ENCODE results near the gene CEP152.
"Not testable (repeated sequence)": the region's sequence is repeated elsewhere in the genome, so short reads cannot be mapped to it uniquely, and the experiment has no call there.

CEP152 gene, protein sequence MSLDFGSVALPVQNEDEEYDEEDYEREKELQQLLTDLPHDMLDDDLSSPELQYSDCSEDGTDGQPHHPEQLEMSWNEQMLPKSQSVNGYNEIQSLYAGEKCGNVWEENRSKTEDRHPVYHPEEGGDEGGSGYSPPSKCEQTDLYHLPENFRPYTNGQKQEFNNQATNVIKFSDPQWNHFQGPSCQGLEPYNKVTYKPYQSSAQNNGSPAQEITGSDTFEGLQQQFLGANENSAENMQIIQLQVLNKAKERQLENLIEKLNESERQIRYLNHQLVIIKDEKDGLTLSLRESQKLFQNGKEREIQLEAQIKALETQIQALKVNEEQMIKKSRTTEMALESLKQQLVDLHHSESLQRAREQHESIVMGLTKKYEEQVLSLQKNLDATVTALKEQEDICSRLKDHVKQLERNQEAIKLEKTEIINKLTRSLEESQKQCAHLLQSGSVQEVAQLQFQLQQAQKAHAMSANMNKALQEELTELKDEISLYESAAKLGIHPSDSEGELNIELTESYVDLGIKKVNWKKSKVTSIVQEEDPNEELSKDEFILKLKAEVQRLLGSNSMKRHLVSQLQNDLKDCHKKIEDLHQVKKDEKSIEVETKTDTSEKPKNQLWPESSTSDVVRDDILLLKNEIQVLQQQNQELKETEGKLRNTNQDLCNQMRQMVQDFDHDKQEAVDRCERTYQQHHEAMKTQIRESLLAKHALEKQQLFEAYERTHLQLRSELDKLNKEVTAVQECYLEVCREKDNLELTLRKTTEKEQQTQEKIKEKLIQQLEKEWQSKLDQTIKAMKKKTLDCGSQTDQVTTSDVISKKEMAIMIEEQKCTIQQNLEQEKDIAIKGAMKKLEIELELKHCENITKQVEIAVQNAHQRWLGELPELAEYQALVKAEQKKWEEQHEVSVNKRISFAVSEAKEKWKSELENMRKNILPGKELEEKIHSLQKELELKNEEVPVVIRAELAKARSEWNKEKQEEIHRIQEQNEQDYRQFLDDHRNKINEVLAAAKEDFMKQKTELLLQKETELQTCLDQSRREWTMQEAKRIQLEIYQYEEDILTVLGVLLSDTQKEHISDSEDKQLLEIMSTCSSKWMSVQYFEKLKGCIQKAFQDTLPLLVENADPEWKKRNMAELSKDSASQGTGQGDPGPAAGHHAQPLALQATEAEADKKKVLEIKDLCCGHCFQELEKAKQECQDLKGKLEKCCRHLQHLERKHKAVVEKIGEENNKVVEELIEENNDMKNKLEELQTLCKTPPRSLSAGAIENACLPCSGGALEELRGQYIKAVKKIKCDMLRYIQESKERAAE (N-terminal part only)

DNA sequence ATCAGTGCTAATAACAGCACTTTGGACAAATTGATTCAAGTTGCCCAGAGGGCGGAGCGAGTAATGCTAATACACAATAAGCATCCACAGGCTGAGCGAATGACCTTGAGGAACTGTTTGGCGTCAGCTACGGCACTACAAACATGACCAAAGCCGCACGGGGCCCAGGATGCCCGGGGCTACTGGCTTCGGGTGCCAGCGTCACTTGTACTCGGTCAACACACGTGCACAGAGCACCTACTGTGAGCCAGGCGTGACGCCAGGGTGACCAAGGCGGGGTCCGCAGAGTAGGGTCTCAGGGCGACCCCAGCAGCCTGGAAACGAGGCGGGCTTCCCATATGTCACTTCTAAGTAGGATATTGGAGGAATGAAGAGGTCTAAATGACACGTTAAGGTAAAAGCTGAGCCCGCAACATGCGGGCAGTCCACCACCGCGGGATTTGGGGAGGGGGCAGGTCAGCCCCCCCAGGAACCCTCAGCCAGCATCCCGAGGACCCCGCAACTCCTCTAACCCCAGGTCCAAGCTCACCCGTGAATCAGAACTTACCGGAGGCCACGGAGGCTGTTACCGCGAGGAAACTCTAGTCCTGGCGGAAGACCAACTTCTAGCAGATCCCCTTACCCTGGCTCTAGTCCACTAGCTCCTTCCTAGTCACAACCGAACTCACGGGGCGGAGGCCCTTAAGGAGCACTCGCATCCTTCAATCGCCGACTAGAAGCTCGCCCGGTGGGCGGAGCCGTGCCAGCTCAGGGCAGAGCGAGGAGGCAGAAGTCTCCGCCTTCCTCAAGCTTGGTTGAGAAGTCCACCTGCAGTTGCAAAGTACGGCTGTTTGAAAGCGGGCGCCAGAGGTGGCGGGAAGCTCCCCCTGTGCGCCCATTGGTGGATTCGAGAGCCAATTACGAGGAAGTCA lies at the start of gene CEP152:
Gene CEP152, minus strand, starts transcription at position 656 of the 911 bp plus-strand sequence. CDS start 5,420 bp downstream, outside the sequence.
- H3K27ac ChIP-seq, result peak within 1 kb of the TSS; percentile 19
- peak; percentile 98 for DNase-seq (ENCODE audit: low read depth, low spot score)

DNA sequence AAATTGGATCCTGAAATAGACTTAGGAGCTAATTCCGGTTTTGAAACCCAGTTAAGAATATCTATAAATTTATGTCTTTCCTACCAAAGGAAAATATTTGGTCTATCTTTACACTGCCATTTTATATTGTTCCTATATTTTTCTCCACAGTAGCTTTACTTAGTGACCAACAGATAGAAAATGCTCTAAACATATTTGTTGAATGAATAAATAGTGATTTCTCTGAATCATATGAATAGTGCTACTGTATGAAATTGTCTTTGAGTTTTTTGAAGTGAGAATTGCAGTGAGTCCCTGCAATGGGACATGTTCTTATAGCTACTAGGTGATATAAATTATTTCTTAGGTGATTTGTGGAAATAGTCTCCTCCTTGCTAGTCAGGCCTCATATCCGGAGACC lies 48.6 kb upstream of the CEP152 start:
- DNase-seq (ENCODE audit: low read depth, low spot score), result no peak
- H3K27ac ChIP-seq, result no peak overlapping the region

DNA sequence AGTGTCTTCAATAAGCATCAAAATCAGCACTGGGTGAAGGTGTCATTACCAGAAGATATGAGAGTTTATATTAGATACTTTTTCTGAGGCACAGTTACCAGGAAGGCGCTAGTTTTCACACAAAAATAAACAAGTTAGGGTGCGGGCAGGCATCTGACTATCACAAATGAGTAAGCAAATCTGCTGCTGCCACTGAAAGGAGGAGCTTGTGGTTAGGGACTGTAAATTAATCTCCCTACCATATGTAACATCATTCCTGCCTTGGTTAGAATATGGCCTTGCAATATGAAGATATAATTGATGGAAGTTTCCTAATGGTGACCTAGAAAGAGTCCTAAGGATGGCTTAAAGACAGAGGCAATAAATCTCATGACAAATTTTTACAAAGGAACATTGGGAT lies 47.5 kb upstream of the CEP152 start:
- DNase-seq (ENCODE audit: low read depth, low spot score), result no peak
- H3K27ac ChIP-seq, result no peak overlapping the region

DNA sequence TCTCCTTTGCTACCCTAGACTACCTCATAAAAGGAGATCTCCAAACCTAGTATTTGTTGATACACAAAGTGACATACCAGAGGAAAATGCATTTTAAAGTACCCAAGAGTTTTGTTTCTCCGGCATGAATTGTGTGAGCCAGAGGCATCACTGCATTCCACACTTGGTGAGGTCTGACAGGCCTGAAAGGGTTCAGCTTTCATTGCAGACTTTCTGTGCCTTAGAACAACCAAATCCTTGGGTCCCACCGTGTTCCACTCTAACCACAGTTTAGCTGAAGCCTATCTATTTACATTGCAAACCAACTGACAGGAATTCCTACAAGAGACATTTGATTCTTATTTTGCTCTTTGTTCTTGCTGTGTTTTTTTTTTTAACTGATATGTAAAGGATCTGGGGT lies 46.1 kb upstream of the CEP152 start:
- no peak for DNase-seq (ENCODE audit: low read depth, low spot score)
- H3K27ac ChIP-seq, result no peak overlapping the region

DNA sequence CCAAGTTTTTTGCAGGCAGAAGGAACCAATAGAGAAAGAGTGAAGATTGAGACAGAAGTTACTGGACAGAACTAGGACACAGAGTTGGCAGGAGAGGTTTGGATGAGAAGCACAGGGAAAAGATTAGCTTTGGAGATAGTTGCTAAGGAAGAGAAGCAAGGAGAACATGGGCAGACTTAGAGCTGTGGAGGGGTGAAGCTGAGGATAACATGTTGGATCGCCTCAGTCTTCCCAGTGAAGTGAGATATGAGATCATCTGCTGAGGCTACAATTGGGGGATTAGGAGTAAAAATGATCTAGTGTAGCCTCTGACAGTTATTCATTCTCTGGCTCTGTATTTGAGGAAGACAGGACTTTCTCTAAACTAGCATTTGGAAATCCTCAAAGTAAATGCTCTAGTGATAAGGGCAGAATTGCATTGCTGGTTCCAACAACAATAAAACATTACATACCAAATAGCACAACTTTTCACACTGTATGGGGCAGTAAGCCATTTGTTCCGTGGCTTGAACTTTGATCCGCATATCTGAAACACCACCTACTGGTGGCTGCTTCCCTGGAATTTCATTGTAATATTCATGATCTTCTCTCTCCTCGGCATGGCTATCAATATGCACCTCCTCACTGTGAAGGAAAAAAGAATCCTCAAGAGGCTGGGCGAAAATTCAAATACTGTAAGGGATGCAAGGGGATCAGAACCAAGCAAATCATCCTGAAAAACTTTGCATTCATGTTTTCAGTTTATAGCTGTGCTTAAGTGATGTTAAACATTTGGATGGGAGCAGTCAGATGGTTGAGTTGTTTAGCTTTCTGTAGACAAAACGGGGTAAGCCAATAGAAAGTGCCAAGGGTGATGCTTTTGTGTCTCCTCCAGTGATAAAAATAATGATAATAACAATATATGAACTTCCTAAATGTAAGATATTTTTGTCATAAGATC lies 44.9 kb upstream of the CEP152 start:
- H3K27ac ChIP-seq, result no peak overlapping the region
- DNase-seq (ENCODE audit: low read depth, low spot score), result no peak

DNA sequence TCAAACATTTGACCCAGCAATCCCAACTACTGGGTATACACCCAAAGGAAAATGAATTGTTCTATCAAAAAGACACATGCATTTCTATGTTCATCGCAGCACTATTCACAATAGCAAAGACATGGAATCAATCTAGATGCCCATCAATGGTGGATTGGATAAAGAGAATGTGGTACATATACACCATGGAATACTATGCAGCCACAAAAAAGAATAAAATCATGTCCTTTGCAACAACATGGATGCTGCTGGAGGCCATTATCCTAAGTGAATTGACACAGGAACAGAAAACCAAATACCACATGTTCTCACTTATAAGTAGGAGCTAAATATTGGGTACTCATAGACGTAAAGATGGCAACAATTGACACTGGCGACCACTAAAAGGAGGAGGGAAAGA lies 43.6 kb upstream of the CEP152 start:
- H3K27ac ChIP-seq; DNase-seq (ENCODE audit: low read depth, low spot score): not testable (repeated sequence)

DNA sequence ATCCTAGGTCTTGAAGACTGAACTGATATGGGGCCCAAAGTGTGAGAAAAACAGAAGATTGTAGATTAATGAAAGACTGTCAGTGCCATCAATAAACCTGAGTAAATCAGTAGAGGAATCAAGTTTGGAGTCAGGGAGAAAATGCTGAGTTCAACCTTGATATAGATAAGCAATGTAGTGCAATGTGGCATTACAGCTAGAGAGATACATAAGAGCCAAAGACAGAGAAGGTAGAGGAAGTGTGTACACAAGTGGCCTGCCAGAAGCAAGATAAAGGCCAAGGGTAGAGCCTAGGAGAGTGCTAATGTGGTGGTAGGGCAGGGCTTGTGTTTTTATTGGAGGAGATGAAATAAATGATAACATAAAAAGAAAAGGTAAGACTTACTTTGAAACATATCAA lies 41.1 kb upstream of the CEP152 start:
- no peak overlapping the region for H3K27ac ChIP-seq
- no peak for DNase-seq (ENCODE audit: low read depth, low spot score)

DNA sequence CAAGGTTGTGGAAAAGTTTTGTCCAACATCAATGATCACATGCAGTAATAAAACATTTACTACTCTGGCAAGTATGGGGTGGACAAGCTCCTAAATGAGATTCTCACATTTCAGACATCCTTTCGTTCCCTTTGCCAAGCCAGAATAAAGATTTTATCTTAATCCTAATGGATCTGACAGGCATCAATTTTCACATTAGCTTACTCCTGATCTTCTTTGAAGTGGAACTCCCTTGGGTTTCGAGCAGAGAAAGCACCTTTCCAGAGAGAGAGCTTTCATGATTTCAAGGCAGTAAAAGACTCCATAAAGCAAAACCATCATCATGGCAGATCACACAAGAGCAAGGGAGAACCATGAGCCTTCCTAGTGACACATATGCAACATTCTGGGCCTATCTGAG lies 39.8 kb upstream of the CEP152 start:
- no peak overlapping the region for H3K27ac ChIP-seq
- no peak for DNase-seq (ENCODE audit: low read depth, low spot score)

DNA sequence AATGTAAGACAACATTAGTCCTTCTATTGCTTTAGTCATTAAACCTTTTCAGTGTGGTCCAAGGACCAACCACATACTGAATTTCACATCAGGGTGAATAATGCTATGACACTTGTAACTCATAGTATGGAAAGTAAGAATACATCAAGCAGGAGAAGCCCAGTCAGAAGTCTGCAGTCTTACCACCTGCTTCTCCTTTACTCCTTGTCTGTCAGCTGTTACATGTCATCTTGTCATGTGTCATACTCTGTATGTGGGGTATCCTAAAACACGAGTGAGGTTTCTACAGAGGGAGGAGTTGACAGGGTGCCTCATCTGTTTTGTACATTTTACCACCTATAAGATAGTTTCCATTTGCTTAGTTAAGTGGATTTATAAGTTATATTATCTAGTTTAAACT lies 34.3 kb upstream of the CEP152 start:
- H3K27ac ChIP-seq, result no peak overlapping the region
- no peak for DNase-seq (ENCODE audit: low read depth, low spot score)

DNA sequence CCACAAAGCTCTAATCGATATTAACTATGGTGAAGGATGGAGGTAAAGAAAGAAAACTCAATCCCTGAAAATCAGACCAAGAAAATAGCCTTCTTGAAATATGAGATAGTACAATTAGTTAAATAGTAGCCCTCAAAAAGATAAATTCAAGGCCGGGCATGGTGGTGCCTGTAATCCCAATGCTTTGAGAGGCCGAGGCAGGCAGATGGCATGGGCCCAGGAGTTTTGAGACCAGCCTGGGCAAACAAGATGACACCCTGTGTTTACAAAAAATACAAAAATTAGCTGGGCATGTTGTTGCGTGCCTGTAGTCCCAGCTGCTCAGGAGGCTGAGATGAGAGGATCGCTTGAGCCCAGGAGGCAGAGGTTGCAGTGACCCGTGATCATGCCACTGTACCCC lies 31.6 kb upstream of the CEP152 start:
- no peak for DNase-seq (ENCODE audit: low read depth, low spot score)
- no peak overlapping the region for H3K27ac ChIP-seq

DNA sequence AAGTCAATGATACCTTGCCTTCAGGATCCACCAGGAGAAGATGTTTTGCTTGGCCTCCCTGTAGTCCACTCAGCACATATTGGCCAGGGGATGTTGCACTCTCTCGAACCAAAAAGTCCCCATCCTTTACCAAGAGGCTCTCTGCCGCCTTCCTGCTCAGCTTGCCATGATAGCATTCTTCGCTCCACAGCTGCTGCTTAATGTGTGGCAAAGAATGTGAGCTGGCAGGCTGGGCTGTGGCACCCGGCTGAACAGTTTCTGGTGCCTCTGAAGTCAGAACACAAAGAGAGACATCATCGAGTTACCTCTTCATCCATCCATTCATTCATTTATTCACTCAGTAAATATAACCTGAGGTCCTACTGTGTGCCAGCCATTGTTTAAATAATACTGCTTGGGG lies 23.9 kb upstream of the CEP152 start:
- DNase-seq (ENCODE audit: low read depth, low spot score), result no peak
- no peak overlapping the region for H3K27ac ChIP-seq

DNA sequence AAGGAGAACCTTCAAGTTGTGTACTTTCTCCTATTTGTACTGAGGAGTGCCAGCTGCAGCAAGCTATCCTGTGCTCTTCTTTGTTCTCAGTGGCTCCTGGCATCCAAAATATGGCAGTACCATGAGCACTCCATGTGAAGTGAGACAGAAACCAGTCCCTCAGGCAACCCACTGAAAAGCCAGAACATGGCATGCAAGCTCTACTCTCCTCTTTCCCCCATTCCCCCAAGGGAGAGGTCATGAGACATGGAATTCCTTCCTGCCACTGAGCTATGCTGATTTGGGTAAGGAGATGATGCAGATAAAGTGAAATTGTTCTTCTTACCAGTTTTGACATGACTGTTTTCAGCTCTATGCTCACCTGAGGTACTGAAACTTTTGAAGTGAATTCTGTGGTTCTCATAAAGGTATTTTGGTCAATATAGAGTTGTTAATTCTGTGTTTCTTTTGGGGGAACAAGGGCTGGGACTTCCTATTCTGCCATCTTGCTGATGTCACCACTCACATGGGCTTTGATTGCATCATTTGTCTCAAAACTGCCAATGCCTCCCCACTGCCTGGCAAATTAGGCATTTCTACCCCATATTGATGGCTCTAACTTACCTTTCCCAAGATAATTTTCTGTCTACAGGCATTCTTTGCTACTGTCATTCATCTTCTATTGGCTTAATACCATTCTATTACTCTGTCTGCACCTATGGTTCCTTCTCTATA lies 22.8 kb upstream of the CEP152 start:
- H3K27ac ChIP-seq, result no peak overlapping the region
- no peak for DNase-seq (ENCODE audit: low read depth, low spot score)

DNA sequence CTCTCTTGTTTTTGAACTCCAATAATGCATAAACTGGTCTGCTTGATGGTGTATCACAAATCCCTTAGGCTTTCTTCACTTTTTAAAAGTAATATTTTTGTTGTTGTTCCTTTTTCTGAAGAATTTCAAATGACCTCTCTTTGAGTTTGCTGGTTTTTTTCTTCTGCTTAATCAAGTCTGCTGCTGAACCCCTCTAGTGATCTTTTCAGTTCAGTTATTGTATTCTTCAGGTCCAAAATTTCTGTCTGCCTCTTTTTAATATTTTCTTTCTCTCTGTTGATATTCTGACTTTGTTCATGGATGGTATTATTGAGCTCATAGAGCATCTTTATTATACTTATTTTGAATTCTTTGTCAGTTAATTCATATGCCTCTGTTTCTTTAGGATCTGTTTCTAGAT lies 21.8 kb upstream of the CEP152 start:
- DNase-seq (ENCODE audit: low read depth, low spot score), result no peak
- no peak overlapping the region for H3K27ac ChIP-seq

DNA sequence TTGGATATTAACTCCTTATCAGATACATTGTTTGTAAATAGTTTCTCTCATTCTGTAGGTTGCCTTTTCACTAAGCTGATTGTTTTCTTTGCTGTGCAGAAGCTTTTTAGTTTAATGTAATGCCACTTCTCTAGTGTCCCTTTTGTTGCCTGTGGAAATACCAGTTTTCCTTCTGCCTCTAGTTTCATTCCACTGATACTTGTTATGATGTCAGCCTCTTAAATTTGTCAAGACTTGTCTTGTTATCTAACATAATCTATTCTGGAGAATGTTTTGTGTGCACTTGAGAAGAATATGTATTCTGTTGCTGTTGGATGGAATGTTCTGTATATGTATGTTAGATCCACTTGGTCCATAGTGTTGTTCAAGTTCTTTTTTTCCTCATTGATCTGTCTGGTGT lies 18.0 kb upstream of the CEP152 start:
- no peak for DNase-seq (ENCODE audit: low read depth, low spot score)

DNA sequence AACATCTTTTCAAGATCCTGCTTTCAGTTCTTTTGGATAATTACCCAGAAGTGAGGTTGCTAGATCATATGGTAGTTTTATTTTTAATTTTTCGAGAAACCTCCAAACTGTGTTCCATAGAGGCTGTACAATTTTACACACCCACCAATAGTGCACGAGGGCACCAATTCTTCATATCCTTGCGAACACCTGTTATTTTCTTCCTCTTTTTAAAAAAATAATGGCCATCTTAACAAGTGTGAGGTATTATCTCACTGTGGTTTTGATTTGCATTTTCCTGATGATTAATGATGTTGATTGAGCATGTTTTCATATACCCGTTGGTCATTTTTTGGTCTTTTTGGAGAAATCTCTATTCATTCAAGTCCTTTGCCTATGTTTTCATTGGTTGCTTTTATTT lies 17.6 kb upstream of the CEP152 start:
- DNase-seq (ENCODE audit: low read depth, low spot score), result no peak
- no peak overlapping the region for H3K27ac ChIP-seq

More for the DNA sequence above, 18.0 kb upstream of the CEP152 start:
- no peak overlapping the region for H3K27ac ChIP-seq

DNA sequence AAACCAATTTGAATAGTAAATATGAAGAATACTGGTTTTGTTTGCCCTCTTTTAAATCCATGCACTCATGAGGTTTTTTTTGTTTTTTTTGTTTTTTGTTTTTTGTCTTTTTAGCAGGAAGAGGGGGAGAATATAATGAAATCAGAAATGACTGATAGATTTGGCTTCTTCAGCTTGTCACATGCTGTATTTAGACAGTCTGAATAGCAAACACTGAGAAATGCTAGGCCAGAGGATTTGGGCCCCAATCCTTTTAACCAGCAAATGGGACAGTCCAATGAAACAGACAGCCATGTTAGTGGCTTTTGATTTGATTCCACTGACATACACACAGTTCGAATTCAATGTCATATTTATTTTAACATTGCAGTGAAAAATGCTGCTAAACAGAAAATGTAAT lies 14.2 kb upstream of the CEP152 start:
- no peak overlapping the region for H3K27ac ChIP-seq
- no peak for DNase-seq (ENCODE audit: low read depth, low spot score)

DNA sequence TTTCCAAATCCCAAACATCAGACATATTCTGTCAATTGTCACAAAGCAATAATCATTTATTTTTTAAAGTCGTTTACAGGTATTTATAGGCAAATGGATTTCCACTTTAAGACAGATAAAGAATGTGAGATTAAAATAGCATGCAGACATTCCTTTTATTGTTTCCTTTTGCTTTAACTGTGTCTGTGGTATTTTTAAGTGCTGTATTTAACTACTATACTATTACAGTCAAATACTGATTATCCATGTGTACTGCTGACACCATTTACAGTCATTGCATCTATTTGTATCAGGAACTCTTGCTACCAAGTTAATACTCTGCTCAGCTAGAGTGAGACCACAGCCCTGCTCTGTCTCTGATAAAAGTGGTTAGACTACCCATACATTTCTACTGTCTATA lies 12.8 kb upstream of the CEP152 start:
- no peak for DNase-seq (ENCODE audit: low read depth, low spot score)
- no peak overlapping the region for H3K27ac ChIP-seq

DNA sequence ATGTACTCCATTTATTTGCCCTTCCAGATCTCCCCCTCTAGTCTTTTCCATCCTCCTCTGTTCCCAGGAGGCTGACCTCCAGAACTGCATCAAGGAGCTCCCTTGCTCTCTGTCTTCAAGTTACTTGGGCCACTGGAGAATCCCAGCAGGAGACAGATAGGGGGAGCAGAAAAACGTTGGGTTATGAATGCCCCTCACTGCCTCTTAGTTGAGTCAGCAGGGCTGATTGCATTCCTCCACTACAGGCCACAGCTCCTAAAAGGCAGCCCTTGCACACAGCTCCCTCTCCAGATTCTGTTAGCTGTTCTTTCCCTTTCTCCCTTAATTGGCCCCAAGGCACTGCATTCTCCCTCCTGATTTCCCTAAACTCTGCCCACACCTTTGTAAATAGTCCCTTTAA lies 12.4 kb upstream of the CEP152 start:
- DNase-seq (ENCODE audit: low read depth, low spot score), result no peak
- H3K27ac ChIP-seq, result no peak overlapping the region

Data from epithelial cell of prostate (primary cell).